A549 treated with dexamethasone at 1 μM for 4 hours (cell line): ENCODE measurements around the gene HYDIN. TPM values are rescaled to one million over a fixed set of nuclear protein-coding genes. Genes with fewer than 3 reads are reported as not detected.

Source experiments
- total RNA-seq: library from RNA; stranded (reverse); fragments of 200-300 nt; extraction: Qiagen RNA extraction; gene quantifications from 5 replicates; pipeline ENCODE4 v1.2.3, GENCODE V29; 2022

HYDIN gene
- total RNA-seq, result 0.21 to 0.53 TPM (median 0.37 TPM) in 5 replicates

DNA sequence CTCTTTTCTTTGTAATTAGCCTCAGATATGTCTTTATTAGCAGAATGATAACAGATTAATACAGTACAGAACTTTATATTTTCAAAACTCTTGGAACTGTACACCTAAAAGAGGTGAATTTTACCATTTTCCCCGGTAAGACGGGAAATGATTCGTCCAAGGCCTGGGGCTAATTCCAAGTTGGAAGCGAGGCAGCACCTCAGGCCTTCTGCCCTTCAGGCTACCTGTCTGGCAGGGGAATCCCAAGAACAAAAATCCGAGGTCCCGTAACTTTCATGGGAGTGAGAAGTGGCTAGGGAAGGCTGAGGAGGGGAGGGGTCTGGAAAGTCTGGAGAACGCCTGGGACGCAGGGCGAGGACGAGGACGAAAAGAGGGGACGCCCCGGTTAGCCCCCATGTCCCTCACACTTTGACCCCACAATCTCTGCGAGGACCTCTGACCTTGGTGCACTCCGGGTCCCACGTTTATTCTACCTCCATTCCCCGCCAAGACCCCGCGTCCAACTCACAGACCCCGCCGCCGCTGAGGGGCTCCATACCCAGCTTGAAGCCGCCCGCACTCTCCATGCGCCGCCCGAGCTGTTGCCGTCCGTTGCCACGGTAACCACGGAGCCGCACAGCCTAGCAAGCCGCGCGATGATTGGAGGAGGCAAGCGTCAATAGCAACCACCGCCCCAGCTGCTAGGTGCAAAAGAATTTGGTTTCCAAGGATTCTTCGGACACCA is at the start of gene HYDIN:
TSS of gene HYDIN (minus strand) at position 601 of the 724 bp plus-strand sequence. CDS start 43,827 bp downstream, outside the sequence.

DNA sequence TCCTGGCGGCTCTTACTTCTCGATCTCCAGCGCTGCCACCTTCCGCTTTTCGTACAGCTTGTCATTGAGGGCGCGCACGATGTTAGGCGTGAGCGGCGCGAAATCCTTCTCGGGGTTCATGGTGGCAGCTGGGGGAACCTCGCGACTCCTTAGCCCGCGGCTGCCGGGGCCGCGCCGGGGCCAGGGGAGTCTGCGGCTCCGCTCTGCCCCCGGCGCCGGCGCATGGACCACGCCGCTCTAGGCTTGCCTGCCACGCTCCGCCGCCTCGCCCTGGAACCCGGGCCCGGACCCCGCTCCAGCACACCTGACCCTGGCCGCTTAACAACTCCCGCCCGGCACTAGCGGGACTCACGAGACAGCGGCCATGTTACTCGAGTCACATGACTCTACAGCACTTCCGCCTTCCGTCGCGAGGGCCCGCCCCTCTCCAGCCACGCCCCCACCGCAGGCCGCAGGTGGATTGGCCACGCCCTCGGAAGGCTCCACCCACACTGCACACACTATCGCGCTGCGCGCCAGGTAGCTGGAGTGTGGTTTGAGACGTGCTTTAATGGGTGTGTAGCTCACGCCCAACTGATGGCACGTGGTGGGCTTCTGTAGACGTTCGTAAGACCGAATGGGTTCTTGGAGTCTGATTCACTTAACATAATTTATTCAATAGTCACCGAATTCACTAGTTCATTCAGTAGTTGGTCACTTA is 429.6 kb downstream of the HYDIN start, which contains the start of gene VAC14:
TSS of gene VAC14 (minus strand) at position 378 of the 700 bp plus-strand sequence. CDS start at position 120, 258 bp downstream.

Other genes with a start within 250 kb of the HYDIN start
- 10.9 to 15.4 TPM (median 13.5 TPM) in 5 replicates for gene CMTR2, start 58.7 kb upstream of the HYDIN start, total RNA-seq
- 3.8 to 6.3 TPM (median 5.3 TPM) in 5 replicates for gene CALB2, start 128.0 kb upstream of the HYDIN start, total RNA-seq
- gene TLE7, start 211.3 kb upstream of the HYDIN start, total RNA-seq, result not detected in 5 replicates
- 5.5 to 6.4 TPM (median 6.0 TPM) in 5 replicates for gene ZNF23, start 231.5 kb upstream of the HYDIN start, total RNA-seq